Astrocyte of the cerebellum (primary cell): Measurements from ENCODE around the gene NFAT5.
"Not testable (repeated sequence)": the region's sequence is repeated elsewhere in the genome, so short reads cannot be mapped to it uniquely, and the experiment has no call there.

Experiments
- DNase-seq: peaks from one replicate; pipeline ENCODE4 v3.0.0-alpha.2; 2011; ENCODE audit warnings: low read depth
- H3K4me3 ChIP-seq: 2 replicates; pipeline ENCODE4 v1.5.1; 2011; ENCODE audit warnings: mild to moderate bottlenecking, low read depth, low read length, moderate library complexity
- CTCF ChIP-seq: IDR thresholded peaks from 2 replicates; pipeline ENCODE4 v1.5.1; 2012; ENCODE audit warnings: low read length, low read depth, moderate library complexity, mild to moderate bottlenecking; ENCODE audit errors: missing control alignments
- in situ Hi-C: cut with HindIII; loops from 2 replicates; pipeline ENCODE4 v1.10.0; 2017; ENCODE audit warnings: low sequenced_read_pairs

Gene NFAT5

GRCh38 chr16:69565671-69566239 lies at the start of gene NFAT5:
TSS of gene NFAT5 (plus strand) at chr16:69565966. CDS start at chr16:69566302, 336 bp downstream.
- no peak for TF ChIP-seq CTCF
- peak; percentile 38 for DNase-seq
- H3K4me3 ChIP-seq: peak within 1 kb of the TSS; percentile 73
- in situ Hi-C loops: no loop called here

- H3K4me3 ChIP-seq, DNase-seq, in situ Hi-C loops: not testable (repeated sequence)
Measured at GRCh38 chr16:69517914-69518313, 47.9 kb upstream of the NFAT5 start.

- H3K4me3 ChIP-seq: no peak overlapping the region
- in situ Hi-C loops: loop anchor here (5.0 kb wide), 1 partner anchor 87 kb away; no protein-coding TSS in a partner anchor
- no peak for DNase-seq
- no peak for TF ChIP-seq CTCF
Measured at GRCh38 chr16:69520413-69520799, 45.4 kb upstream of the NFAT5 start.

GRCh38 chr16:69520800-69521602 lies 44.8 kb upstream of the NFAT5 start:
- in situ Hi-C loops: loop anchor here (5.0 kb wide), 1 partner anchor 86 kb away; no protein-coding TSS in a partner anchor
- no peak for TF ChIP-seq CTCF
- no peak for DNase-seq
- H3K4me3 ChIP-seq: no peak overlapping the region

- no peak overlapping the region for H3K4me3 ChIP-seq
- no peak for TF ChIP-seq CTCF
- in situ Hi-C loops: loop anchor here (5.0 kb wide), 1 partner anchor 85 kb away; no protein-coding TSS in a partner anchor
- DNase-seq: no peak
Measured at GRCh38 chr16:69522041-69522578, 43.7 kb upstream of the NFAT5 start.

- in situ Hi-C loops: loop anchor here (5.0 kb wide), 1 partner anchor 84 kb away; no protein-coding TSS in a partner anchor
- no peak for DNase-seq
- no peak for TF ChIP-seq CTCF
- no peak overlapping the region for H3K4me3 ChIP-seq
Measured at GRCh38 chr16:69522732-69523404, 42.9 kb upstream of the NFAT5 start.
